G401.6 (cell line): ENCODE data around the gene MZB1.
"Not testable (repeated sequence)": the region's sequence is repeated elsewhere in the genome, so short reads cannot be mapped to it uniquely, and the experiment has no call there.

Source experiments
- FAIRE-seq: peaks from 2 replicates; lab custom pipeline; 2012; peaks lifted over from hg19 to GRCh38; lab: Jason Lieb, UNC

Gene MZB1

DNA sequence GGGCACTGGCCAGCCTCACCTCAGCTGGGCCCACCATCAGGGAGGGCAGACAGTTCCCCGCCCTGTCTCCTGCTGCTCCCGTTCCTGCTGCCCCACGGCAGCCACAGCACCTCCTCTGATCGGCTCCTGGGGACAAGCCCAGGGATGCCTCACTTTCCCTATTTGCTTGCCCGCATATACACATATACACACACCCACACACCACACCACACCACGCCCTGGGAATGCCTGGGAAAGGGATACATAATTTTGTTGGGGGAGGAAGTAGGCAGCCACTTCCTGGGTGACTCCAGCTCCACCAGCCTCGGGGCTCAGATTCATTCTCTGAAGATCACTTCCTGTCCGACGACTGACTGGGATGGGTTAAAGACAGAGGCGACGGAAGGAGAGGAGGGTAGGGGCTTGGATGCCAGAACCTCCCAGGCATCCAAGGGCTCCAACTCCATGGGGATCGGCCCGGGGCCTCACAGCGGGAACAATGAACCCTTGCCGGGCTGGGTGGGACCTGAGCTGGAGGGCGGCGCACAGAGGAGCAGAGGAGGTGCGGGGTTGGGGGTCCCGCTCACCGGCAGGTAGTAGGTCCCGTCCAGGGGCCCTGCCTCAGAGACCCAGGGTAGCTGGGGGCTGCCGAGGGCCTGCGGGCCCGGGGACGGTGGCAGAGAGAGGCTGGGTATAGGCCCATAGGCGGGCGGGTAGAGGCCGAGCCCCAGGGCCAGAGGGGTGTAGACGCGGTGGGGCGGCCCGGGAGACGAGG is 2.0 kb upstream of the MZB1 start:
- no peak for FAIRE-seq

- FAIRE-seq, result no peak
Measured at GRCh38 chr5:139390639-139391569, 1.2 kb upstream of the MZB1 start.

DNA sequence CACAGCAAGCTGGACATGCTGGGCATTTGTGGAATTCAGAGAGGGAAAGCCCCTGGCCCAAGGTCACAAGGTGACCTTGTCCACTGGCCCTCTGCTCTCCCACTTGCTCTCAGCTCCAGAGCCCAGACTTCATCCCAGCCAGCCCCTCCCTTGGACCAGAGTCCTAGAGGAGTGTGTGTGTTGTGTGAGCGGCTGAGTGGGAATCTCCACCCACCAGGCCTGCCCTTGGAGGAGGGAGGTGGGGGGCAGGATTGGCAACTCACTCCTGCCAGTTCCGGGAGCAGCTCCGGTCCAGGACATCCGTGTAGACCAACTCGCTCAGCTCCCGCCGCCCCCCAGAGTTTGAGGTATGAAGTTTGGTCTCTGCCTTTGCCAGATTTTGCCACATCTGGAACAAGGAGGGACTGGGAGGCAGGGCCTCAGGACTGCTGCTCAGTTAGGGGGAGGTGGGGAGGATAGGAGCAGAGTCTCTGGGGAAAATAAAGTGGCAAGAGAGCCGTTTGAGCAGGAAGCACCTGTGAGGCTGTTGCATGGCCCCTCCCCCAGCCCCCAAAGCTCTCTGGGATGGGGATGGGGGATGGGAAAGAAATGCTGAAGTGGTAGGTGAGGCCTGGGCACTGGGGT is 1.4 kb downstream of the MZB1 start:
- FAIRE-seq, result no peak

DNA sequence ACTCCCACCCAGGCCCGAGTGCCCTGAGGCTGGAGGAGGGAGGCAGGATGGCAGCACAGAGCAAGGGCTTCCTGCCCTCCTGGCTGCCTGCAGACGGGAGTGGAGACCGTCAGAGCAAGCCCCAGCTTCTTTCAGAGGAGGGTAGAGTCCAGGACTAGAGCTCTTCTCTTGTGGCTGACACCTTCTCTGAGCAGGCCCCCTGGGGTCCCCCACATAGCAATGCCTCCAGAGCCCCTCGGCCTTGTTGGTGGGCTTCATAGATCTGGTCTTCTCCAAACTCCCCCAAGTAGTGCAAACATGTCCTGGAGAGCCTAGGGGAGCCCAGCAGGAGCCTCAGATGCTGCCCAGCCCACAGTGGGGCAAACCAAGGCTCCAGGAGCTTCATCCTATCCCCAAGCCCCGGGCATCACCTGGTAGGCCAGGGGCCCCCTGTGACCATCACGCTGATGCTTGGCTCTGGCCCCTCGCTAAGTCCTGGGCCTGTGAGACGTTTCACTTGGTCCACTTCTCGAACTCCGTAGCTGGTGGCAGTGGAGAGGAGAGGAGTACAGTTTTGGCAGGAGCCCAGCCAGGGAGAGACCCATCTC is 2.0 kb downstream of the MZB1 start:
- no peak for FAIRE-seq

GRCh38 chr5:139386956-139387355 is 2.8 kb downstream of the MZB1 start:
- FAIRE-seq, result not testable (repeated sequence)

- FAIRE-seq, result no peak
Measured at GRCh38 chr5:139386050-139386438, 3.7 kb downstream of the MZB1 start.

DNA sequence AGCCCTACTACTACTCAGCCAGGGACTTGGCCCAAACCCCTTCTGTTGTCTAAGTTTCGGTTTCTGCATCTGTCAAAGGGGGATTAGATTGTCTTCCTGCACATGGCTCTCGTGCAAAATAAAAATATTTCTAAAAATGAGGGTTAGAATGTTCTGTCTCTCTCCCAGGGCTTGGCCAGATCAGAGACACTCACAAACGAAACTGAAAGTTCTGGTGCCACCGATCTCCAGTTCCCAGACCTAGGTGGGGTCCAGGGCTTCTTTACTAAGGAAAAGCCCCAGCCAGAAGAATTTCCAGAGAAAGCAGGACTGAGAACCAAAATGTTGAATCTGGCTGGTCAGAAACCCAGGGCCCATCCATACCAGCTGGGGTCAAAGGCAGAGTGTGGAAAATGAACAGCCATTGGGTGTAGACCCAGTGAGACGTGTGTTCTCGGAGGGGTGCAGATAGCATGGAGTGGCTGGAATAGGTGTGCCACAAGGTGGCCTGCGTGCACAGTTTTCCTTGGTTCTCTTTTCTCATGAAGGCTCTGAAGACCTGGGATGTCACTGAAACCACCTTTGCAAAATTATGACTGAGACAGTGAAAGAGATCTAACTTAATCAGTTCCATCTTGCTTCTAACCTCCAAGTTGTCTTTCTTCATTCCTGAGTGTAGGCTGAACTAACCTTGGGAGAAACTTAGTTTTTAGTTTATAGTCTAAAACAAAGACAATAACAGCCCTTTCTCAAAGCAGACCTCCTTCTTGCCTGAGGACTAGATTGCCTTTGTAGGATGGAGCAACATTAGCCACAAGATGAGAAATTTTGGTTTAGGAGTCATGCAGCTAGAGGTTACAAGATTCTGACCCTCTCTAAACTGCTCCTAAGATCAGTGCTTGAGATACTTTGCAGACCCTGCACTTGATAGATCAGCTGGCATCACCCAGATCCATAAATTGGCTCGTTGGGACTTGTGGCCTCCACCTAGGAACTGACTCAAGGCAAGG is 4.4 kb downstream of the MZB1 start:
- FAIRE-seq, result no peak

GRCh38 chr5:139384591-139385051 is 5.1 kb downstream of the MZB1 start:
- FAIRE-seq, result no peak

DNA sequence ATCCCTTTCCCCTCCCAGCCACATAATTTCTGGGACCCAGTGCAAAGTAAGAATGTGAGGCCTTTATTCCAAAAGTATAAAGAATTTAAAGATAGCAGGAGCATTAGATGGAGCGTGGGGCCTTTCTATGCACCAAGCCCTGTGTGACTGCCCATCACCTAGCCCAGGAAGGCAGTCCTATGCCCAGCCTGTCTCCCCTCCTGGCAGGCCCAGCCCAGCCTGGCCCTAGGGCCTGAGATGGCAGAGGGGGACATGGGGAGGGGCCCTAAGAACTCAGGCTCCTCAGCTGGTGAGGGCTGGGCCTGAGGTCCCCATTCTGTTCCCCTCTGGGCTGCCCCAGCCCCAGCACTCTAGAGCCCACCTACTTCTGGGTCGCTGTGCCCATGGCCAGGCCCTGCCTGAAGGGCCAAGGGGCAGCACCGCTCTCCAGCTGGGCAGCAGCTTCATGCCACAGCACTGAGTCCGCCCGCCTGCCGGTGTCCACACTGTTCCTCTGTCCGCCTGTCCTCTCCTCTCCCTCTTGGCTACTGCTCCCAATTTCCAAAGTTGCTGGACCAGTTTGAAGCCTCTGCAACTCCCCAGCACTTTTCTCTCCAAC is 5.6 kb downstream of the MZB1 start:
- FAIRE-seq, result no peak

- no peak for FAIRE-seq
Measured at GRCh38 chr5:139383275-139383992, 6.3 kb downstream of the MZB1 start, which contains the start of gene SLC23A1. Gene SLC23A1, minus strand, starts transcription at chr5:139383297. Its CDS starts 44 bp downstream, at chr5:139383253.

- FAIRE-seq, result no peak
Measured at GRCh38 chr5:139382807-139383206, 6.9 kb downstream of the MZB1 start.

DNA sequence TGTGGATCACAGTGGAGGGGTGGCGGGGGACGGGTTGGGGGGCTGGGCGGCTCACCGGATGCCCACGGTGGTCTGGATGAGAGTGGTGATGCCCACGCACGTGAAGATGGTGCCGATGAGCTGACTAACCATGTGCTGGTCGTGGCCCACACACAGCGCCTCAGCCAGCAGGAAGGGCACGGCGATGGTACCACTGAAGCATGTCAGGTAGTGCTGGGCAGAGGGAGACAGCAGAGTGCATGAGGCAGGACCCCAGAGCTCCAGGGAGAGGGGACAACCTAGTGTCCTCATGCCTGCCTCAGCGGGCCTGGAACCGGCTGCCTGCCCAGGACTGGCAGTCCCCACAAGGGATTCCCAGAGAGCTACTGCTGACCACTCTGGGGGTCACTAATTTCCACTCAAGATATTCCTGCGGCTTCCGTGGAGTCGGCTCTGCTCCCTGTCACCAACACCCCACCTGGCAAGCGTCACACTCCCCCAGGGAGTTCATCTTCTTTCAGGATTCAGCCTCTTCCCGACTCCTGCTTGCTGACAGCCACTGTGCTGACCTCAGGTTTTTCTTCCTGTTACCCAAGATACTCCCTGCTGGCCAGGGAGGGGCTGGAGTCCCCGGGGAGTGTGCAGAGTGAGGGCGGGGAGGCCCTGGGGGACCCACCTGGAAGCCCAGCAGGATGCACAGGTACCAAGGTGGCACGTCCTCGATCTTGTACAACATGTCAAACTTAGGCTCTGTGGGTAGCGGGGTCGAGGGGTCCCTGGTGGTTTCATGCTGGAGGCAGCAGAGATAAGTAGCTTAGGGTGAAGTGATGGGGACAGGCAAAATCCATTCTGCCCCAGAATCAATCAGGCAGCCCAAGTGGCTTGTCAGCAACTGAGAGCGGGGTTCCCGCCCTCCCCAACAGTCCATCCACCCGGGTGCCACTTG is 7.6 kb downstream of the MZB1 start:
- no peak for FAIRE-seq

DNA sequence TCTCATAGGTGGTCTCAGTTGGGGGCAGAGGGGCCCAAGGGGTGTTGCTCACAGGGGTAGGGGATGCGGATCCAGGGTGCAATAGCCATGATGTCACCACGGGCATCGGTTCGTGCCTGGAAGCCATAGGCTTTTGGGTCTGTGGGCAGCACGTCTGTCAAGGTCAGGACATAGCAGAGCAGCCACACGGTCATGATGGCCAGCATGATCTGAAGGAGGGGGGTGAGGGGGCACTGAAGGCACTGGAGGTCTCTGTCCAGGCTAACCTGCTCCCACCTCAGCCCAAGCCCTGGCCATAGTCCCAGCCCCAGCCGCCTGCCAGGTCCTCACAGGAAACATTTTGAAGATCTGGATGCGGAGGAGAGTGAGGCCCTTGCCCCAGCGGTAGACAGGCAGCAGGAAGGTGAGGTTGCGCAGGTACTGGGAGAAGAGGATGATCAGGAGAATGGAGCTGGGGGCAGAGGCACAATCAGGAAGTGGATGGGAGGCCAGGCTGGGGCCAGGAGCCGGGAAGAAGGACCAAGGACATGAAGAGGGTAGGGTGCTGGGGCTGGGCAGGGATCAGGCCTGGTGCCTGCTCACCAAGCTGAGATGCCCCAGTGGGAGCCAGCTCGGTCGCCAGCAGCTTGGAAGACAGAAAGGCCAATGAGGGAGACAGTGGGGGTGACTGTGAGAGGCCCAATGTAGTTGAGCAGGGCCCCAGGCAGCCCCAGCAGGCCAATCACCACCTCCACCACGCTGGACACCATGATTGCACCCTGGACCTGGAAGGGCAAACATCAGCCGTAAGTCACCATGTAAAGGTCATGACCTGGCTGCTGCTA is 9.9 kb downstream of the MZB1 start:
- no peak for FAIRE-seq

GRCh38 chr5:139378941-139379361 is 10.8 kb downstream of the MZB1 start:
- FAIRE-seq, result no peak

GRCh38 chr5:139378101-139378825 is 11.4 kb downstream of the MZB1 start:
- no peak for FAIRE-seq

DNA sequence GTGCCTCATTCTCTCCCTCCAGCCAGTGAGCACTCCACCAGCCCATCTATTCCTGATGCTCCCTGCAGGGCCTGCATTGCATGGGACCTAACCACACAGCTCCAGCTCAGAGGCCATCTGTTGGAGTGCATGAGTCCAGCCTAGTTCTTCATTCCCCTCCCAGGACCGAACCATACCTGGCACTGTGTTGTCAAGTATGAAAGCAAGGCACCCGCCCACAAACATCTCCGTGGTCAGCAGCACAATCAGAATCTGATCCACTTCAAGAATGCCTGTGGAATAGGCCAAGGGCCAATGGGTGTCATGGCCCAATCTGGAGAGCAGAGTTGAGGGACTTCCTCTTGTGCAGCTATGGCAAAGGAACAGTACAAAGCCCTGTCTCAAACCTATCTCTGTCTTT is 12.5 kb downstream of the MZB1 start:
- no peak for FAIRE-seq

- no peak for FAIRE-seq
Measured at GRCh38 chr5:139376364-139376763, 13.3 kb downstream of the MZB1 start.
